ENCODE data around the gene HHAT. TPM values are rescaled to one million over a fixed set of nuclear protein-coding genes. Genes with fewer than 3 reads are reported as not detected.

HHAT gene
- polyA plus RNA-seq, 1 donor (not counting 4 experiments of a cell fraction or from before 2014, with no cell fraction given): 3.8 TPM

GRCh38 chr1:210600421-210601159 is 271.9 kb downstream of the HHAT start:
- Histone ChIP-seq H3K27me3 (ENCODE audit: control insufficient read depth, extremely low read depth, insufficient read depth, low read length) (no peaks in the 10 kb centered on the region), H3K4me3 (ENCODE audit: control insufficient read depth in 2 of 3, extremely low read depth in 1 of 3, insufficient read depth in 2 of 3, low read depth in 1 of 3, low read length in 3 of 3) (no peak overlapping the region), H3K9ac (ENCODE audit: control insufficient read depth, extremely low read depth, insufficient read depth, low read length) (no peak overlapping the region), H3K4me2 (ENCODE audit: control insufficient read depth, extremely low read depth, insufficient read depth, low read depth, low read length) (no peak overlapping the region), H3K79me2 (ENCODE audit: control insufficient read depth, insufficient read depth, low read length) (no peaks in the 10 kb centered on the region), H3K27ac (ENCODE audit: control insufficient read depth, insufficient read depth, low read length) (no peak overlapping the region), H3K4me1 (ENCODE audit: control insufficient read depth, extremely low read depth, insufficient read depth, low read length) (peaks cover 19% of the 10 kb centered on the region), H3K9me1 (ENCODE audit: control insufficient read depth, extremely low read depth, insufficient read depth, low read length) (no peaks in the 10 kb centered on the region), H2AFZ (ENCODE audit: control insufficient read depth, low read length) (no peak overlapping the region), H4K20me1 (ENCODE audit: control insufficient read depth, extremely low read depth, insufficient read depth, low read length) (peaks cover 2% of the 10 kb centered on the region), H3K36me3 (ENCODE audit: control insufficient read depth in 2 of 2, extremely low read depth in 1 of 2, insufficient read depth in 2 of 2, low read length in 2 of 2) (no peaks in the 10 kb centered on the region), H3K9me3 (ENCODE audit: control insufficient read depth, low read depth, low read length) (no peaks in the 10 kb centered on the region)
- TF ChIP-seq EZH2 (IDR thresholded peaks at IDR 0.05; ENCODE audit: low read length) (no peak), CTCF (optimal IDR thresholded peaks at IDR 0.05 in 1 of 3, IDR thresholded peaks at IDR 0.05 in 1 of 3, conservative IDR thresholded peaks at IDR 0.05 in 1 of 3; ENCODE audit: extremely low read depth in 1 of 3, insufficient read depth in 2 of 3, low read length in 3 of 3) (no peak)
- dilution Hi-C loops (cut with MboI; ENCODE audit: extremely low pct_ligation_motif_present, low sequenced_read_pairs): no loop called here
- DNase-seq (ENCODE audit: low read depth, low spot score): no peak
- FAIRE-seq: peak; percentile 29

GRCh38 chr1:210603123-210603522 is 274.4 kb downstream of the HHAT start:
- Histone ChIP-seq H4K20me1 (ENCODE audit: control insufficient read depth, extremely low read depth, insufficient read depth, low read length) (no peaks in the 10 kb centered on the region), H3K4me3 (ENCODE audit: control insufficient read depth in 2 of 3, extremely low read depth in 1 of 3, insufficient read depth in 2 of 3, low read depth in 1 of 3, low read length in 3 of 3) (no peak overlapping the region), H3K4me2 (ENCODE audit: control insufficient read depth, extremely low read depth, insufficient read depth, low read depth, low read length) (no peak overlapping the region), H2AFZ (ENCODE audit: control insufficient read depth, low read length) (no peak overlapping the region), H3K79me2 (ENCODE audit: control insufficient read depth, insufficient read depth, low read length) (no peaks in the 10 kb centered on the region), H3K9ac (ENCODE audit: control insufficient read depth, extremely low read depth, insufficient read depth, low read length) (no peak overlapping the region), H3K4me1 (ENCODE audit: control insufficient read depth, extremely low read depth, insufficient read depth, low read length) (peaks cover 7% of the 10 kb centered on the region), H3K36me3 (ENCODE audit: control insufficient read depth in 2 of 2, extremely low read depth in 1 of 2, insufficient read depth in 2 of 2, low read length in 2 of 2) (no peaks in the 10 kb centered on the region), H3K27me3 (ENCODE audit: control insufficient read depth, extremely low read depth, insufficient read depth, low read length) (no peaks in the 10 kb centered on the region), H3K27ac (ENCODE audit: control insufficient read depth, insufficient read depth, low read length) (no peak overlapping the region), H3K9me1 (ENCODE audit: control insufficient read depth, extremely low read depth, insufficient read depth, low read length) (no peaks in the 10 kb centered on the region), H3K9me3 (ENCODE audit: control insufficient read depth, low read depth, low read length) (no peaks in the 10 kb centered on the region)
- DNase-seq (ENCODE audit: low read depth, low spot score) (no peak), FAIRE-seq (no peak)
- dilution Hi-C loops (cut with MboI; ENCODE audit: extremely low pct_ligation_motif_present, low sequenced_read_pairs): no loop called here
- TF ChIP-seq CTCF (optimal IDR thresholded peaks at IDR 0.05 in 1 of 3, IDR thresholded peaks at IDR 0.05 in 1 of 3, conservative IDR thresholded peaks at IDR 0.05 in 1 of 3; ENCODE audit: extremely low read depth in 1 of 3, insufficient read depth in 2 of 3, low read length in 3 of 3) (no peak), EZH2 (IDR thresholded peaks at IDR 0.05; ENCODE audit: low read length) (no peak)
